HCT116 (cell line): ENCODE measurements around the gene CFDP1.

Experiments used
- CEBPB ChIP-seq: IDR thresholded peaks from 2 replicates; pipeline ENCODE4 v1.6.1; 2012; ENCODE audit warnings: low read depth
- EGR1 ChIP-seq: IDR thresholded peaks from 2 replicates; pipeline ENCODE4 v1.6.1; 2012; ENCODE audit warnings: low read depth
- EZH2 ChIP-seq: fragments of 200-600 bp; sonication (generic); IDR thresholded peaks from 2 replicates; pipeline ENCODE4 v1.6.1; 2017; ENCODE audit warnings: antibody characterized with exemption, mixed run types
- EZH2phosphoT487 ChIP-seq: fragments of 200-600 bp; IDR thresholded peaks from 2 replicates; pipeline ENCODE4 v1.6.1; 2018; ENCODE audit warnings: antibody characterized with exemption, borderline replicate concordance
- JUND ChIP-seq: IDR thresholded peaks from 2 replicates; pipeline ENCODE4 v1.6.1; 2012
- POLR2A ChIP-seq: IDR thresholded peaks from 2 replicates; pipeline ENCODE4 v1.7.0; 2011; ENCODE audit warnings: borderline replicate concordance; ENCODE audit not compliant: insufficient read depth, insufficient read length; ENCODE audit errors: extremely low read depth
- SIN3A ChIP-seq: IDR thresholded peaks from 2 replicates; pipeline ENCODE4 v1.6.1; 2012; ENCODE audit warnings: low read depth
- TCF7L2 ChIP-seq: IDR thresholded peaks from 2 replicates; pipeline ENCODE4 v1.7.0; 2011; ENCODE audit warnings: borderline replicate concordance, inconsistent platforms; ENCODE audit not compliant: insufficient read depth, insufficient read length; ENCODE audit errors: extremely low read depth
- YY1 ChIP-seq: IDR thresholded peaks from 2 replicates; pipeline ENCODE4 v1.6.1; 2011; ENCODE audit warnings: low read length, low read depth, moderate library complexity, mild to moderate bottlenecking; ENCODE audit not compliant: insufficient replicate concordance; ENCODE audit errors: extremely low read depth
- ZNF274 ChIP-seq: fragments of 200-500 bp; sonication (Bioruptor generic); IDR thresholded peaks from 2 replicates; pipeline ENCODE4 v1.6.1; 2014; ENCODE audit warnings: mild to moderate bottlenecking, low read depth, low read length, inconsistent platforms
- TF ChIP-seq, protein P1 (sequence below), 3 experiments: fragments of 200-600 bp in 1 of 3; sonication (generic) in 1 of 3; IDR thresholded peaks in 2 of 3; conservative IDR thresholded peaks in 1 of 3; 2 replicates each; pipeline ENCODE4 v1.5.1; 2012 to 2017; ENCODE audit warnings: low read depth in 2 of 3, low read length in 2 of 3, antibody characterized with exemption in 1 of 3, borderline replicate concordance in 1 of 3, control low read depth in 1 of 3, mild to moderate bottlenecking in 1 of 3, mixed read lengths in 1 of 3, mixed run types in 1 of 3, moderate library complexity in 1 of 3; ENCODE audit not compliant: insufficient read depth in 1 of 3
- TF ChIP-seq, protein P2 (sequence below): IDR thresholded peaks from 2 replicates; pipeline ENCODE4 v1.6.1; 2011; ENCODE audit warnings: mild to moderate bottlenecking, low read length, moderate library complexity; ENCODE audit not compliant: insufficient replicate concordance; ENCODE audit errors: extremely low read depth

DNA sequence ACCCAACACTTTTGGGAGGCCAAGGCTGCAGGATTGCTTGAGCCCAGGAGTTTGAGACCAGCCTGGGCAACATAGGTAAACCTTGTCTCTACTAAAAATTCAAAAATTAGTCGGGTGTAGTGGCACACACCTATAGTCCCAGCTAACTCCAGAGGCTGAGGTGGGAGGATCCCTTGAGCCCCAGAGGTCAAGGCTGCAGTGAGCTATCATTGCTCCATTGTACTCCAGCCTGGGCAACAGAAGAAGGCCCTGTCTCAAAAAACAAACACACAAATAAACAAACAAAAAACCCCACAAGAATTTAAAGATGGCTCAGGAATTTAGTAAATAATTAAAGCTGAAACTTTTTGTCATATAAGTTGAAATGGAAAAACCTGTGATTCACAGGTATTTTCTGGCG, 33.5 kb upstream of the CFDP1 start:
- TF ChIP-seq, protein P1, sequence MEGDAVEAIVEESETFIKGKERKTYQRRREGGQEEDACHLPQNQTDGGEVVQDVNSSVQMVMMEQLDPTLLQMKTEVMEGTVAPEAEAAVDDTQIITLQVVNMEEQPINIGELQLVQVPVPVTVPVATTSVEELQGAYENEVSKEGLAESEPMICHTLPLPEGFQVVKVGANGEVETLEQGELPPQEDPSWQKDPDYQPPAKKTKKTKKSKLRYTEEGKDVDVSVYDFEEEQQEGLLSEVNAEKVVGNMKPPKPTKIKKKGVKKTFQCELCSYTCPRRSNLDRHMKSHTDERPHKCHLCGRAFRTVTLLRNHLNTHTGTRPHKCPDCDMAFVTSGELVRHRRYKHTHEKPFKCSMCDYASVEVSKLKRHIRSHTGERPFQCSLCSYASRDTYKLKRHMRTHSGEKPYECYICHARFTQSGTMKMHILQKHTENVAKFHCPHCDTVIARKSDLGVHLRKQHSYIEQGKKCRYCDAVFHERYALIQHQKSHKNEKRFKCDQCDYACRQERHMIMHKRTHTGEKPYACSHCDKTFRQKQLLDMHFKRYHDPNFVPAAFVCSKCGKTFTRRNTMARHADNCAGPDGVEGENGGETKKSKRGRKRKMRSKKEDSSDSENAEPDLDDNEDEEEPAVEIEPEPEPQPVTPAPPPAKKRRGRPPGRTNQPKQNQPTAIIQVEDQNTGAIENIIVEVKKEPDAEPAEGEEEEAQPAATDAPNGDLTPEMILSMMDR (IDR thresholded peaks at IDR 0.05 in 2 of 3, conservative IDR thresholded peaks at IDR 0.05 in 1 of 3; ENCODE audit: borderline replicate concordance in 1 of 3, insufficient read depth in 1 of 3, low read depth in 2 of 3, low read length in 2 of 3) = no peak
- TF ChIP-seq EZH2phosphoT487 (no peak), YY1 (no peak), EGR1 (no peak), POLR2A (no peak), EZH2 (no peak), JUND (no peak), TCF7L2 (no peak), SIN3A (no peak), ZNF274 (no peak), CEBPB (no peak)
- TF ChIP-seq, protein P2, sequence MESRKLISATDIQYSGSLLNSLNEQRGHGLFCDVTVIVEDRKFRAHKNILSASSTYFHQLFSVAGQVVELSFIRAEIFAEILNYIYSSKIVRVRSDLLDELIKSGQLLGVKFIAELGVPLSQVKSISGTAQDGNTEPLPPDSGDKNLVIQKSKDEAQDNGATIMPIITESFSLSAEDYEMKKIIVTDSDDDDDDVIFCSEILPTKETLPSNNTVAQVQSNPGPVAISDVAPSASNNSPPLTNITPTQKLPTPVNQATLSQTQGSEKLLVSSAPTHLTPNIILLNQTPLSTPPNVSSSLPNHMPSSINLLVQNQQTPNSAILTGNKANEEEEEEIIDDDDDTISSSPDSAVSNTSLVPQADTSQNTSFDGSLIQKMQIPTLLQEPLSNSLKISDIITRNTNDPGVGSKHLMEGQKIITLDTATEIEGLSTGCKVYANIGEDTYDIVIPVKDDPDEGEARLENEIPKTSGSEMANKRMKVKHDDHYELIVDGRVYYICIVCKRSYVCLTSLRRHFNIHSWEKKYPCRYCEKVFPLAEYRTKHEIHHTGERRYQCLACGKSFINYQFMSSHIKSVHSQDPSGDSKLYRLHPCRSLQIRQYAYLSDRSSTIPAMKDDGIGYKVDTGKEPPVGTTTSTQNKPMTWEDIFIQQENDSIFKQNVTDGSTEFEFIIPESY = no peak
